Gastroesophageal sphincter (tissue), 3 donors: Measurements from ENCODE around the gene ABHD12.

Experiments
- CTCF ChIP-seq, 4 experiments: fragments of 200-600 bp in 2 of 4; fragments of 450-650 bp in 2 of 4; sonication (generic) in 1 of 4; IDR thresholded peaks; one replicate each; pipeline ENCODE4 v1.5.1; 2017 to 2019; ENCODE audit warnings: antibody characterized with exemption in 4 of 4, mild to moderate bottlenecking in 2 of 4, moderate library complexity in 2 of 4
- EP300 ChIP-seq: sonication (generic); formaldehyde crosslinking; IDR thresholded peaks from one replicate; pipeline ENCODE4 v1.6.1; 2017; ENCODE audit warnings: antibody characterized with exemption, mild to moderate bottlenecking
- POLR2A ChIP-seq, 2 donors: fragments of 450-650 bp; IDR thresholded peaks; one replicate each; pipeline ENCODE4 v1.6.1; 2017; ENCODE audit warnings: antibody characterized with exemption in 2 of 2, mild to moderate bottlenecking in 2 of 2, moderate library complexity in 1 of 2
- POLR2AphosphoS5 ChIP-seq: sonication (generic); formaldehyde crosslinking; IDR thresholded peaks from one replicate; pipeline ENCODE4 v1.6.1; 2017; ENCODE audit warnings: antibody characterized with exemption

GRCh38 chr20:25439328-25439727, 48.7 kb upstream of the ABHD12 start:
- TF ChIP-seq CTCF (IDR thresholded peaks at IDR 0.05) (no peak), POLR2A (IDR thresholded peaks at IDR 0.05) (no peak), POLR2AphosphoS5 (no peak), EP300 (no peak)
